Skeletal muscle tissue (tissue), 5 donors: ENCODE data around the gene TRPM3. TPM values are rescaled to one million over a fixed set of nuclear protein-coding genes. Genes with fewer than 3 reads are reported as not detected.

ENCODE experiments used
- H3K27ac ChIP-seq: one replicate; pipeline ENCODE4 v1.7.0; 2013; ENCODE audit warnings: mild to moderate bottlenecking, low read depth, low read length, inconsistent platforms
- H3K27me3 ChIP-seq, 3 donors: one replicate each; pipeline ENCODE4 v1.7.0; 2013; ENCODE audit warnings: low read length in 3 of 3; ENCODE audit not compliant: control insufficient read depth in 3 of 3, insufficient read depth in 3 of 3
- H3K36me3 ChIP-seq, 3 donors: one replicate each; pipeline ENCODE4 v1.7.0; 2013; ENCODE audit warnings: low read length in 3 of 3; ENCODE audit not compliant: control insufficient read depth in 3 of 3, insufficient read depth in 3 of 3
- H3K4me1 ChIP-seq, 3 donors: one replicate each; pipeline ENCODE4 v1.7.0; 2013; ENCODE audit warnings: low read length in 3 of 3, mild to moderate bottlenecking in 3 of 3; ENCODE audit not compliant: control insufficient read depth in 3 of 3, insufficient read depth in 3 of 3
- H3K4me3 ChIP-seq, 3 donors: one replicate each; pipeline ENCODE4 v1.7.0; 2013; ENCODE audit warnings: low read length in 3 of 3
- H3K9ac ChIP-seq, 3 donors: one replicate each; pipeline ENCODE4 v1.7.0; 2013; ENCODE audit warnings: low read length in 3 of 3, mild to moderate bottlenecking in 3 of 3, moderate library complexity in 2 of 3, low read depth in 1 of 3
- H3K9me3 ChIP-seq, 3 donors: one replicate each; pipeline ENCODE4 v1.7.0; 2013; ENCODE audit warnings: low read length in 3 of 3; ENCODE audit not compliant: control insufficient read depth in 3 of 3
- small RNA-seq: library from RNA; depleted of rRNA; stranded (forward); fragments of <200 nt; gene quantifications from one replicate; pipeline ENCODE3, GENCODE V24; 2014
- total RNA-seq: library from RNA; depleted of rRNA; stranded (reverse); fragments of >200 nt; gene quantifications from one replicate; pipeline ENCODE4 v1.2.3, GENCODE V29; 2014
- donor health status: Osteomylitis.

Gene TRPM3
- total RNA-seq, 1 donor from 2014 or later: 1.6 TPM

DNA sequence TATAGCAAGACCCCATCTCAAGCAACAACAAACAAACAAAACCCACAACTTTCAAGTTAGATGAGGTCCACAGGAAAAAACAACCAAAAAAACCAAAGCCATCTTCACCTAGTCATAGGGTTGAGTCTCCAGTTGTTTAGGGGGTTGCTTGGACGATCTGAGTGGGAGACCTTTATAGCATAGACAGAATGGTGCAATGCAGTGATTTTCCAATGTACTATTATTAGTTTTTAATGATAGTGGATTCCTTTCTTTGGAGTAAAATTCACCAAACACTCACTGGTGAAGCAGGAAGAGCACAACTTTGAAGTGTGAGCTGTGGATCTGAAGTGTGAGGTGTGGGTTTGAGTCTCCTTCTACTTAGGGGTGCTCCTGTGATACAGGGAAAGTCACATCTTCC, 640.0 kb downstream of the TRPM3 start:
- peak overlapping the region in 2 of 3 donors; percentile 80 to 88 for H3K9ac ChIP-seq

GRCh38 chr9:70480405-70480980, 640.9 kb downstream of the TRPM3 start:
- Histone ChIP-seq H3K4me1 (peaks cover 49 to 71% (median 62%) of the 10 kb centered on the region in 3 donors), H3K4me3 (peak overlapping the region; percentile 32 to 67 (median 57)), H3K27me3 (no peaks in the 10 kb centered on the region), H3K9me3 (no peaks in the 10 kb centered on the region), H3K9ac (peak overlapping the region; percentile 73 to 88 (median 80)), H3K27ac (peak overlapping the region; percentile 92), H3K36me3 (no peaks in the 10 kb centered on the region)

More for the DNA sequence above, 640.0 kb downstream of the TRPM3 start:
- H3K4me1 ChIP-seq: peaks cover 53 to 79% (median 70%) of the 10 kb centered on the region in 3 donors
- H3K27me3 ChIP-seq: no peaks in the 10 kb centered on the region
- no peaks in the 10 kb centered on the region for H3K9me3 ChIP-seq
- H3K36me3 ChIP-seq: no peaks in the 10 kb centered on the region
- H3K4me3 ChIP-seq: no peak overlapping the region
- peak overlapping the region; percentile 92 for H3K27ac ChIP-seq

GRCh38 chr9:70479880-70480291, 641.5 kb downstream of the TRPM3 start:
- H3K27me3 ChIP-seq: no peaks in the 10 kb centered on the region
- peaks cover 46 to 65% (median 56%) of the 10 kb centered on the region in 3 donors for H3K4me1 ChIP-seq
- no peaks in the 10 kb centered on the region for H3K36me3 ChIP-seq
- no peaks in the 10 kb centered on the region for H3K9me3 ChIP-seq
- H3K4me3 ChIP-seq: peak overlapping the region; percentile 32 to 57 (median 56)
- H3K27ac ChIP-seq: peak overlapping the region; percentile 92
- H3K9ac ChIP-seq: peak overlapping the region; percentile 73 to 88 (median 80)

Small RNA genes lying within 50 kb of the gene (small RNA-seq; reads per million reads assigned to genes)
- gene MIR204 (41.5 reads per million, percentile 95 among the genes with 10 or more reads in this experiment), gene RN7SL726P (not detected)
